Embryonic facial prominence (tissue), 1 donor: Measurements from ENCODE around the gene SLC38A8.

Experiments used
- DNase-seq: peaks from one replicate; pipeline ENCODE4 v3.0.0-alpha.2; 2016; ENCODE audit errors: extremely low spot score

Gene SLC38A8

DNA sequence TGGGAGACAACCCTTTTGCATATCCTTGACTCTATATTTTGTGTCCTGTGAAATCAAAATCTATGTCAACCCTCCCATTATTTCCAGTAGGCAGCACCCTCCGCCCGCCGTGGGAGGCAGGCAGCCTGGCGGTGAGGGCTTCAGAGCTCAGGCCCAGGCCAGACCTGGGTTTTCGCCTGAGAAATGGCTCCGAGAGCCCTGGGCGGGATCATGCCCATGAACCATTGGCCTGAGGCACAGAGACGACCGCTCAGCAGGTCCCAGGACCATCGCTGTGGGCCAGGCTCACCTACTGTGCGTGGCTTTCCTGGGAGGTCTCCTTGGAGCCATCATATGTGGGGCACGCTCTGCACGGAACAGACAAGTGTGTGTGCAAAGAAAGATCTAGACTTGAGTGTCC, 6.3 kb upstream of the SLC38A8 start:
- DNase-seq = no peak

DNA sequence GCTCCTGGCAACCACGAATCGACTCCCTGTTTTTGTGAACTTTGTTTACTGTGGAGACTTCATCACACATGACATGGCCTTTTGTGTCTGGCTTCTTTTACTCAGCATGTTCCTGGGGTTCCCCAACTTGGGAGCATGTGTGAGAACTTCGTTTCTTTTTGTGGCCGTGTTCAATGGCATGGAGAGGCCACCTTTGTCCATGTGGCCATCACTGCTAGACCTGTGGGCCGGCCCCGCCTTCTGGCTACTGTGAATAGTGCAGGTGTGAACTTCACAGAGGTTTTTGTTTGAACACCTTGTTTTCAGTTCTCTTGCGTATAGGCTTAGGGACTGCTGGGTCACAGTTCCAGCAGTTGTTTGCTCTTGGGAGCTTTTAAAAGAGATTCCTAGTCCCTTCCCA, 5.7 kb upstream of the SLC38A8 start:
- no peak for DNase-seq

DNA sequence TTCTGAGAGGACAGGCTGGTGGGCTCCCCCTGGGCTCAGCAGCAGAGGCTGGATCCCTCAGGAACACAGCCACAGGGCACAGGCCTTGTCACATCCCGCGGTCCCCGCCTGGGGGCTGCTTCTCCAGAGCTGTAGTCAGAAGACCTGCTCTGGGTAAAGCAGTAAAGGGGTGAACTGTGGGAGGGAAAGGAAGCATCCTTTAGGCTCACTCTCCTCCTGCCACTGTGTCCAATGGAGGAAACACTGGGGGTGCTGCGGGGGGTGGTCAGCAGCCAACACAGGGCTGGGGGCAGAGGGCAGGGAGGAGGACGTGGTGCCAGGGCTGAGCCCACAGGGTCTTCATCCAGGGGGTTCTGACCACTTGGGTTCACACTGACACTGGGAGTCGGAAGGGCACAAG, 5.0 kb upstream of the SLC38A8 start:
- DNase-seq = no peak

DNA sequence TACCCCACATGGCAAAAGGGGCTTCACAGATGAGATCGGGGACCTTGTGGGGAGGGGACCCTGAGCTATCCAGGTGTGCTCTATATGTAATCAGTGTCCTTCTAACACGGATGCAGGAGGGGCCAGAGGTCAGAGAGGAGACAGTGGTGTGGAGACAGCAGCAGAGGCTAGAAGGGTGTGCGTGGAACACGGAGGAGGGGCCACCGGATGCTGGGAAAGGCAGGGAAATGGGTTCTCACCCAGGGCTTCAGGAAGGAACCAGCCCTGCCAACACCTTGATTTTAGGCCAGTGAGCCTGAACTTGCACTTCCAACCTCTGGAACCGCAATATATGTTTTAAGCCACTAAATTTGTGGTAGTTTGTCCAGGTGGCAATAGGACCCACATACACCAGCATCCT, 4.6 kb upstream of the SLC38A8 start:
- no peak for DNase-seq

DNA sequence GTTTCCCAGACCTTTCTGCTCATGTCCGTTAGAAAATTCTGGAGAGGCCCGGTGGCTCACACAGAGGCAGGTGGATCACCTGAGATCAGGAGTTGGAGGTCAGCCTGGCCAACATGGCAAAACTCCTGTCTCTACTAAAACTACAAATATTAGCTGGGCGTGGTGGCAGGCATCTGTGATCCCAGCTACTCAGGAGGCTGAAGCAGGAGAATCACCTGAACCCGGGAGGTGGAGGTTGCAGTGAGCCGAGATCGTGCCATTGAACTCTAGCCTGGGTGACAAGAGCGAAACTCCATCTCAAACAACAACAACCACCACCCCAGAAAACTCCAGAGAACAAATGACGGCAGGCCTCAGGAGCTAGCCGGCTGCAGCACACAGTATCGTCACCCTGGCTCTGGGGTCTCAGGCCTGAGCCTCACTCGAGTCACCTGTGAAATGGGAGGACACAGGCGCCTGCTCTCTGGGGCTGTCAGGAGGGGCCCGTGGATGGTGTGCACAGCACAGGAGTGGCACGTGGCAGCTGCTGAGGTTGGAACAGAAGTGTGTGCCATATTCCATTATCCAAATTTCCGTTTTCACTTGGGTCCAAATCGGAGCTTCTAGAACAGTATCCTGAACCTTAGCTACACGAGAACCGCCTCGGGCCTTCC, 3.3 kb upstream of the SLC38A8 start:
- DNase-seq = no peak

DNA sequence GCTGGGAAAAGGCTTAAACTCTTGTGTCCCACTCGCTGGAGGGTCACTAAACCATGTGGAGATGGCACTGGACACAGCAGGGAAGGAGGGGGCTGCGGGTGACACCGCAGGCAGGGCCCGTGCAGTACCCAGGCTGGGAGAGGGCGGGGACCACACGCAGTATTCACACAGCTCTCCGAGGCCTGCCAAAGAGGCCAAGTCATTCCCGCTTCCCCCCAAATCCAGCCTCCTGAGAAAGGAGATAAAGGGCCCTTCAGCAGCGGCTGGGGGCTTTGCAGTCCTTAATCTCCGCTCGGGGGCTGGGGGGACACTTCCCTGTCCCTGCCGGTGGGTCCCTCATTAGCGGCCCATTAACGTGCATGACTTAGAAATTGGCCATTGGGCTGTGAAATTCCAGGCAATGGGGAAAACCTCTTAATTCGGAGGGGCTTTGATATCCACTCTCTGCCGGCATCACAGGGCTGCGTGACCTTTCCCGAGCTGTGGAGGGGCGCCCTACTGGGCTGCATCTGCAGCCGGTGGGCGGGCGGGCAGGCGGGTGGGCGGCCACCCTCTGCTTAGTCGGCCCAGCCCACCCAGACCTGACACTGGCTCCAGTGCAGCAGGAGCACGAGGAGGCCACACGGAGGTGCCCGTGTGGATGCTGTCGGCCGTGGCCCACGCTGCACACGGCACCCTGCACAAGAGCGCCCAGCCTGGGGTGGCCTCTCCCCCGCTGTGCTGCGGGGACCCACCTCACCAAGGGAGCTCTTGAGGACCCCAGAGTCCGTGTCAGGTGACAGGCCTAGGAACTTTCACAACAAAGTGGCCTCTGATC, 2.6 kb upstream of the SLC38A8 start:
- DNase-seq = no peak

DNA sequence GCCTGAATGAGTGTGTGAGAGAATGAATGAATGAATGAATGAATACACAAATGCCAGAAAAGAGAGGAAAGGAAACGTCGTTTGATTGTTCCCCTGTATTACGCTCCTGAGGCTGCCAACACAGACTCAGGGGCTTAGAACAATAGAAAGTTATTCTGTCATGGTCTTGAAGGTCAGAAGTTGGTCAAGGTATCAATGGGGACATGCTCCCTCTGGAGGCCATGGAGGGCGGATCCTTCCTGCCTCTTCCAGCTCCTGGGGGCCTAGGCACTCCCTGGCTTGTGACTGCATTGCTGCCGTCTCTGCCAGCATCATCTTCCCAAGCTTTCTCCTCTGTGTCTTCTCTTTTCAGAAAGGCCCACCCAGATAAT, 1.5 kb upstream of the SLC38A8 start:
- no peak for DNase-seq

DNA sequence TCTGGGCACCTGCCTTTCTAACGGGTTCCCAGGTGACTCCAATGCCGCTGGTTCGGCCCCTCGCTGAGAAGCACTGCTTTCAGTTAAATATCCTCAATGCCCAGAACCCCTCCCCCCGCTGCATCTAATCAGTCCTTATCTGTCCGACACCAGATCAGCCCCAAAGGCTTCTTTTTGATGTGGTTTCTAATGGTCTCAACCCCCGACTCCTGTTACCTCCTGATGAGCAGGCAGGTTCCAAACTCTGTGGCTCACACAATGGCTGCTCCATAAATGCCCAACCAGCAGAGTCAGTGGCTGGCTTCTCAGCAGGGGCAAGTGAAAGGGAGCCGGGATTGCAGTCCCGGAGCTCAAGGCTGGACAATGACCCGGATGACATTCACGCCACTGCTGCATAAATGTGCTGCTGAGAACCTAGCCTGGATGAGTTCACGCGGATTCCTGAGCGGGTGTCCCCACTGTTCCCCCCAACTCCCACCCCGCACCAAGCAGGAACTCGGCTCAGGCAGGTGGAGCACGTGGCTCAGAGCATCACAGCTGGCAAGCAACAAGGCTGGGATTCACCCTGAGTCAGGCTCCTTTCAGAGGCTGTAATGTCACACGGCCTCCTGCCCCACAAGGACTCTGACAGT, 1.0 kb upstream of the SLC38A8 start:
- no peak for DNase-seq

DNA sequence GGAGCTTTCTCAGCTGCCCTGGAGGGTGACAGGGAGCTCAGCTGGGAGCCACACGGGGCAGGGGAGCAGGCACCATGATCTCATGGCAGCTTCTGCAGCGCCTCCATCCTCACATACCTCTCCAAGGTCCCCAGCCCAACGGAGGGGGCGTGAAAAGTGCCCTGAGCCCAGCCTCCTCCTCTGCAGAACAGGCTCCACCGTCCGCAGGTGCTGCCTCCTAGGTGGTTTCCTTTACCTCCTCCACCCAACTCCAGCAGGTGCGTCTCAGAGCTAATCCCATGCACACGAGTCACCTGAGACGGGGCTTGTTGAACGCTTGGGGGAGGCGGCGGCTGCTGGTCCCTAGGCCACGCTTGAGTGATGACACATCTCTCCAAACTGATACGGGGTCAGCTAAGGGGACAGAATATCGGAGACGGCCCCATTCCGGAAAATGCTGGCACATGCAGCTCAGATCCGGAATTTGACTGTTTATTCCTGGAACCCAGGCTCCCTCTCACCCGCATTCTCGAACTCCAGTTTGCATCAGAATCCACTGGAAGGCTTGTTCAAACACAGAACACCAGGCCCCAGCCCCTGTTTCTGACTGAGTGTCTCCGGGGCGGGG, 387 bp upstream of the SLC38A8 start:
- no peak for DNase-seq

DNA sequence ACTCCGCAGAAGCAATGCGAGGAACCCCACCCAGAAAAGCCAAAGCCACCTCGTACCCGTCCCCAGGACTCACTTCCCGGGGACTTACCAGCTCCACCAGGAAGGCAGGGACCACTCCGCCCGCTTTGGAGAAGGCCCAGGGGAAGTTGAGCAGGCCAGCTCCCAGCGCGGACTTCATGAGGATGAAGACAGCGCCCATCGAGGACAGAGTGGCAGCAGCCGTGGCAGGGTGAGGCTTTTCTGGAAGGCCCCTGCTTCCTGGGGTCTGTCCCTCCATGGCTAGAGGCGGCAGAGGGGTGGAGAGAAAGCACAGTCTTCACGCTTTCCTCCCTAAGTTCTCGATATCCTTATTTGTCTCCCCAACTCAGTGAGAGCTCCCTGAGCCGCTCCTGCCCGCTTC, 714 bp downstream of the SLC38A8 start:
- no peak for DNase-seq

DNA sequence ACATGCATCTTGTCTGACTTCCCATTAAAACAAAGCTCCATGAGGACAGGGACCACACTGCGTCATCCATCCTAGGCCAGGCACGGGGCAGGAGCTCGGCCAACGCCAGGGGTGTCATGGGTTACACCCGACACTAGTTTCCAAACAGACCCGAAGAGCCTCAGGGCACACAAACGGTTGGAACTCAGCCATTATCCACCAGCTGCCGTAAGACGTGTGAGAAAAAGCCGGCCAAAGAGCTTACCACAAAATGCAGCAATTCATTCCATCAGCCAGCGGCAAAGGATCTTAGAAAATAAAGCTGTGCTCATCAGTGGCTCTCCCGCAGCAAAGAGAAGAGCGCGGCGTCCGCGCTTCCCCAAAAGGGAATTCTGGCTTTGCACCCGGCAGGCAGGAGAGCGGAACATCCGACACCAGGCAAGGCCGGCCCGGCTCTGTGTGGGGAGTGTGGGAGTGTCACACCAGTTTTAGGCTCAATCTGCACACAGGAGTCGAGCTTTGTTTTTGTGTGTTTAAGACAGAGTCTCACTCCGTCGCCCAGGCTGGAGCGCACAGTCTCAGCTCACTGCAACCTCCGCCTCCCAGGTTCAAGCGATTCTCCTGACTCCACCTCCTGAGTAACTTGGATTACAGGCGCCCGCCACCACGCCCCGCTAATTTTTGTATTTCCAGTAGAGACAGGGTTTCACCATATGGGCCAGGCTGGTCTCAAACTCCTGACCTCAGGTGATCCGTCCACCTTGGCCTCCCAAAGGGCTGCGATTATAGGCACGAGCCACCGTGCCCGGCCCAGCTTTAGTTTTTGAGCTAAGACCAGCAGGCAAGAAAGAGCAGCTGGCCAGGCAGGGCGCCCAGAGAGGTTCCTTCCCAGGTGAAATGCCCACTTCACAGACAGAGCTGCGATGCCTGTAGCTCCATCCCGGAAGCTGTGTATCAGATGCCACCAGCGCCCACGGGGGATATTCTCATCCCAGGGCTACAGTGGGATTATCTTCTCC, 1.5 kb downstream of the SLC38A8 start:
- no peak for DNase-seq

DNA sequence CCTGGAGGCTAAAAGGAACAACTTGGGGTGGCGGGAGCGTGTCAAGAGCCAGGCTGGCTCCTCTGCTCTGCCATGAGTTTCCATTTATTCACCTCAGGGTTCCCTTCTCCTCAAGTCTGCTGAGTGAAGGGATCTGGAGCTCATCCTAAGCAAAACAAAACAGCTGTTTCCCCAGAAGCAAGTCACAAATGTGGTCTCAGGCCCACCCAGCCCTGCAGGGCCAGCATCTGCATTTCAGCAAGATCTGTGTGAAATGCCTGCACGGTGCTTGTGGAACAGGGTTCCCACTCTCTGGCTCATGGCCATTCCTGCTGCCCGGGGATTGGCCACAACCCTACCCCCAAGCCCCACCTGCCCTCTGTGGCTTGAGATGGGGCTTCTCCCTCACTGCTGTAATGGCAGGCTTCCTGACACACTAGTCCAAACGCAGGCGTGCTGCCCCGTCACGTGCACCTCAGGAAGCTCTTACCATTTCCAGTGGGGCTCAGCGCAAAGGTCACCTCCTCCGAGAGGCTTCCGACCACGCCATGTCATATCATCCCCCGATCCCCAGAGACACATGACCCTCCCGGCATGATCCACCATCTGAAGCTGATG, 2.3 kb downstream of the SLC38A8 start:
- no peak for DNase-seq

DNA sequence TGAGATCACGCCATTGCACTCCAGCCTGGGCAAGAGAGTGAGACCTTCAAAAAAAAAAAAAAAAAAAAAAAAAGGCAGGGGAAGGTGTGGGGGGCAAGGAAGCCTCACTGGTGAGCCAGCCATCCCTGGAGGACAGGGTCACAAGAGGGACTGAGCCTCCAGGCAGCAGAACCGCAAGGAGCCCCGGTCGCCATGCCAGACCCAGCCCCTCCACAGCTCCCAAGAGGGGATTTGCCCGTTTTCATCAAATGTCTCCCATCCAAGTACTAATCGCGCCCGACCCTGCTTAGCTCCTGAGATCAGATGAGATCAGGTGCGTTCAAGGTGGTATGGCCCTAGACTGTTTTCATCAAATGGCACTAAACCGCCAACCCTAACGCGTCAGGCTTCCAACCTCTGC, 2.9 kb downstream of the SLC38A8 start:
- DNase-seq = no peak

DNA sequence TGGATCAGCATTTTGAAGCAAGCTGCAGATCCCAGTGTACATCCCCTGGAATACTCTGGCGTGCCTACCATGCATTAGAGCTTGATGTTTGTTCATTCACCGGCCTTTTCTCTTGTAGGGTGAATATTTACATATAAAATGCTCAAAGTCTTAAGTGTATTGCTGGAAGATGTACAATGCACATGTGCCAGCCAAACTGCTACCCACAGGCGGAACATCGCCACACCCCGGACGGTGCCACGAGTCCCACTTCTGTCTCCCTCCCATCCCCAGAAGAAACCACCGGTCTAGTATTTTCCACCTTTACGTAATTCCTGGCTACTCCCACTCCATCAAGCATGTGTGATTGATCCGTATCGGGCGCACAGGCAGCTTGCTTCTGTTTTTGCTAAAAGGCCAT, 4.1 kb downstream of the SLC38A8 start:
- no peak for DNase-seq

DNA sequence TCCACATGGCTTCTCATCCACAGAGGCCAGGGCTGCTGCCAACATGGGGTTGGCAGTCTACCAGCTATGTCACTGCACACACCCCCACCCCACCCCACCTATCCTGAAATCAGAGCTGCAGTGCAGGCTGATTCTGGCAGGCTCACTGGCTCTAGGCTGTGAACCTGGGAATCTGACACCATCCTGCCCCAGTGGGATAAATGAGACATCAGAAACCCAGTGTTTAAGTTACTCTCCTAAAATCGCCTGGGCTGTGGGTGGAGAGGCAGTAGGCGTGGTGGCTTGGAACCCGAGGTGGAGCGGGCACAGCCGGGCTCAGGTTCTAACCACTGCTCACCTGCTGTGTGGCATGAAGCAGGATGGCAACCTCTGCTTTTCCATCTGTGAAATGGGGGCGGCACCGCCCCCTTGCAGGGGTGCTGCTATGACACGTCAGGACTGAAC, 5.6 kb downstream of the SLC38A8 start:
- DNase-seq = no peak

DNA sequence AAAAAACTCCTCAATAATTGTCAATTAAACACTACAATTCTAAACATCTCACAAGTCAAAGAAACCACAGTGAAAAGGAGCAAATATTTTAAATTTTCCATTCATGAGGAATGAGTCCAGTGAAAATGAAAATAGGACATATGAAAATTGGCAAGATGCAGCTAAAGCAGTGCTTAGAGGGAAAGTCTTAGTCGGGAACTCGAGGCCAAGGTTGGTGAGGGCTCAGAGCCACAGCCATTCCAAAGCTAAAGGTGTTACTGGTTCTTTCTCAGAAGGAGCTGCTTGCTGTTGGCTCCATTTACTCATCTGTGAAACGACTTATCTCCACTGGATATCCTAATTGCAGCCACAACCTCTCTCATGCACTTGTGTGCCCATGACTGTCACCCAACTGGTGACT, 6.5 kb downstream of the SLC38A8 start:
- DNase-seq = no peak

DNA sequence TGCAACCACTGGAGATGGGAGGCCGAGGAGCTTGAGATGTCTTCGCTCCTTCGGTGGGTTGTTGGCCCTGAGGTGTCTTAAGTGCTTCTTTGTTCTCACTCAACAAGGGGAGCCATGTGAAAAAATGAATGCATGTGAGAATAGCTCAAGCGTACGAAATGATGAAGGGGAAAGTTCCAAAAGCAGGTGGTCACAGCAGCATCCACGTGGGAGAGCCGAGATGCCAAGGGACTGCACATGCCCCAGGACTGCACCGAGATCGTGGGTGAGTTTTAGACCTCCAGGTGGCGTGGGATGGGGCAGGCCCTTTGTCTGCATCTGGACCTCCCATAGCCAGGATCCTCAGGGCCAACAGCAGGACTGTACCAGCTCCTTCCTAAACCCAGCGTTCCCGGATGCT, 8.1 kb downstream of the SLC38A8 start:
- no peak for DNase-seq

DNA sequence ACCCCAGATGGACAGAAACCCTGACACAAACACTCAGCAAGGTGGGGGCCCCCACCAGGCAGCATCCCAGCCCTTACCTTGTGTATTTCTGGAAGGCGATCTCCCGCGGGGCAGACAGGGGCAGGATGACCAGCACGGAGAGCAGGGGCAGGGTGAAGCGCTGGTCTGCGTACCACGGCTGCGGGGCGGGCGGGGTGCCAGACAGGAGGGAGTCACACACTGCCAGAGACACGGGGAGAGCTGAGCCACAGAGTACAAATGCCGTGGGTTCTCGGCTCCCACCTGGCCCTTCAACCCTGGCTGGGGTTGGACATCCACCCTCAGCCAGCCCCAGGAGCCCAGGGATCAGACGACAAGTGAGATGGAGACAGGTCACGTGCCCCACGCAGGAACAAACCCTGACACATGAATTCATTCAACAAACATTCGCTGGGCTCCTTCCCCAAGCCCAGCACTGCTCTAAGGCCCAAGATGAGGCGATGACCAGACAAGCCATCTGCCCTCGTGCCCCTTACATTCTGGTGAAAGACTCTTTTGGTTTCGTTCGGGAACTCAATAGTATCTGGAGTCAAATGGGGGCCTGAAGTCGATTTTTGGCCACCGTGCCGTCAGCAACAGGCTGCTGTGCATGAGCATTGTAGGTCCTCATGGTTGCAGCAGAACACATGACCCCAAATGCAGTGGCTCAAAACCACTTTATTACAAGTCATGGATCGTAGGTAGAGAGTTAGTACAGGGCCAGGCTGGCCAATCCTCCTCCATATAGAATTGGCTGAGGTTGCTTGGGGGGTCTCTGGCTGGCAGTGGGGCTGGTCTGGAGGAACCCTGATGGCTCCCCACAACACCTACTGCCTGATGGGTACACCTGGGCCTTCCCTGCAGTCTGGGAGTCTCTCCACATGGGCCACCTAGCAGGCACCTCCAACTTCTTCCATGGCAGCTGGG, 9.1 kb downstream of the SLC38A8 start:
- no peak for DNase-seq

DNA sequence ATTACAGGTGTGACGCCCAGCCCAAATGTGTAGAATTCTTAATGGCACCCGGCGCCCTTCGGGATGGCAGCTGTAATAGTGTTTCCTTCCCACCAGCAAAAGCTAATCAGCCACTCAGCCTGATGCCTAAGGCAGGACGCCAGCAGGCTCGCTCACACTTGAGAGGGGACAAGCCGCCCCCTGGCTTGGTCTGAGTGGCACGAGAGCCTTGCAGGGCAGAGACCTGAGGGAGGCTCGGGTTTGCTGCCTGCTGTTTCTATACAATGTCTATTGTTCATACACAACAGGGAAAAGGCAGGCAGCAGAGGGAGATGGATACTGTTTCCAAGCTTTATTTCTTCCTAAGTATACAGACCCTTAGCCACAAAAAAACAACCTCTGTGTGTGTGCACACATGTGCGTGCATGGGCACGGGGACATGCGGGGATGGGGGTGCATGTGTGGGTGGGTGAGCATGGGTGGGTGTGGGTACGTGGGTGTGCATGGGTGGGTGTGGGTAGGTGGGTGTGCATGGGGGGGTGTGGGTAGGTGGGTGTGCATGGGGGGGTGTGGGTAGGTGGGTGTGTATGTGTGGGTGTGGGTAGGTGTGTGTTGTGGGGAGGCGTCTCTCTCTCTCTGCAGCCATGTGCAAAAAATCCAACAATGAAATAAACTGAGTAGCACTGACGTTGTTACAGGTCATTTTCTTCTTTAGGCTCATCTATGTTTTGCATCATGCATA, 10.0 kb downstream of the SLC38A8 start:
- DNase-seq = no peak
